Loucy (cell line): ENCODE data around the gene MGLL.

Experiments used
- H2AFZ ChIP-seq: fragments of 200-600 bp; sonication (generic); 2 replicates; pipeline ENCODE4 v1.6.0; 2016; ENCODE audit warnings: antibody characterized with exemption, mild to moderate bottlenecking, low read length, moderate library complexity
- H3F3A ChIP-seq: fragments of 200-600 bp; 2 replicates; pipeline ENCODE4 v1.6.0; 2016; ENCODE audit warnings: antibody characterized with exemption, low read depth, mild to moderate bottlenecking
- H3K27me3 ChIP-seq: fragments of 200-600 bp; sonication (generic); 2 replicates; pipeline ENCODE4 v1.6.1; 2014; ENCODE audit warnings: low read length, mild to moderate bottlenecking; ENCODE audit not compliant: insufficient read depth, poor library complexity, severe bottlenecking
- H3K36me3 ChIP-seq: fragments of 200-600 bp; sonication (generic); 2 replicates; pipeline ENCODE4 v1.6.1; 2016; ENCODE audit warnings: low read length; ENCODE audit not compliant: insufficient read depth
- H3K4me1 ChIP-seq: fragments of 200-600 bp; sonication (generic); 2 replicates; pipeline ENCODE4 v1.5.1; 2014; ENCODE audit warnings: low read length, mild to moderate bottlenecking; ENCODE audit not compliant: insufficient read depth, poor library complexity, severe bottlenecking
- H3K4me2 ChIP-seq: fragments of 200-600 bp; sonication (generic); 2 replicates; pipeline ENCODE4 v1.6.0; 2014; ENCODE audit warnings: antibody characterized with exemption, low read length, low read depth, mild to moderate bottlenecking; ENCODE audit not compliant: poor library complexity, severe bottlenecking
- H3K4me3 ChIP-seq: fragments of 200-600 bp; sonication (generic); 2 replicates; pipeline ENCODE4 v1.5.1; 2014; ENCODE audit warnings: low read length, mild to moderate bottlenecking, mixed read lengths; ENCODE audit not compliant: poor library complexity, severe bottlenecking
- H3K79me2 ChIP-seq: fragments of 200-600 bp; sonication (generic); 2 replicates; pipeline ENCODE4 v1.6.1; 2014; ENCODE audit warnings: low read length; ENCODE audit not compliant: insufficient read depth
- H3K9ac ChIP-seq: fragments of 200-600 bp; sonication (generic); 2 replicates; pipeline ENCODE4 v1.6.0; 2014; ENCODE audit warnings: mild to moderate bottlenecking, low read depth, low read length, moderate library complexity; ENCODE audit not compliant: poor library complexity, severe bottlenecking
- H3K9me2 ChIP-seq: fragments of 200-600 bp; sonication (generic); replicated peaks from 2 replicates; pipeline ENCODE4 v1.6.1; 2016; ENCODE audit warnings: low read depth, low read length, mixed read lengths
- H3K9me3 ChIP-seq: fragments of 200-600 bp; sonication (generic); 2 replicates; pipeline ENCODE4 v1.6.1; 2014; ENCODE audit warnings: mild to moderate bottlenecking, antibody characterized with exemption, low read length, low read depth; ENCODE audit not compliant: insufficient read depth
- H4K20me1 ChIP-seq: fragments of 200-600 bp; sonication (generic); 2 replicates; pipeline ENCODE4 v1.6.0; 2014; ENCODE audit warnings: antibody characterized with exemption, low read length, mild to moderate bottlenecking; ENCODE audit not compliant: insufficient read depth, poor library complexity, severe bottlenecking
- CTCF ChIP-seq: fragments of 200-600 bp; sonication (generic); conservative IDR thresholded peaks from 2 replicates; pipeline ENCODE4 v1.5.1; 2014; ENCODE audit warnings: mild to moderate bottlenecking, antibody characterized with exemption, low read length
- EZH2phosphoT487 ChIP-seq: fragments of 200-600 bp; IDR thresholded peaks from 2 replicates; pipeline ENCODE4 v1.6.1; 2018; ENCODE audit warnings: antibody characterized with exemption, mild to moderate bottlenecking, moderate library complexity, borderline replicate concordance

The MGLL gene

GRCh38 chr3:127674101-127674721 lies 148.1 kb downstream of the MGLL start:
- no peaks in the 10 kb centered on the region for H3K27me3 ChIP-seq
- no peaks in the 10 kb centered on the region for H3K9me2 ChIP-seq
- H3K79me2 ChIP-seq, result peaks cover 21% of the 10 kb centered on the region
- no peak overlapping the region for H3K9ac ChIP-seq
- TF ChIP-seq EZH2phosphoT487, result no peak
- TF ChIP-seq CTCF, result no peak
- no peaks in the 10 kb centered on the region for H3K9me3 ChIP-seq
- H3K4me1 ChIP-seq, result peaks cover 13% of the 10 kb centered on the region
- H4K20me1 ChIP-seq, result no peaks in the 10 kb centered on the region
- no peaks in the 10 kb centered on the region for H3F3A ChIP-seq
- H3K4me3 ChIP-seq, result peak overlapping the region; percentile 96
- no peaks in the 10 kb centered on the region for H3K36me3 ChIP-seq
- peak overlapping the region; percentile 77 for H3K4me2 ChIP-seq
- no peak overlapping the region for H2AFZ ChIP-seq

GRCh38 chr3:127673191-127674100 lies 148.9 kb downstream of the MGLL start:
- Histone ChIP-seq H3K4me3 (peak overlapping the region; percentile 96), H2AFZ (peak overlapping the region; percentile 88; the same call in 1 of the 2 replicates), H3K9ac (peak overlapping the region; percentile 65), H3K4me2 (peak overlapping the region; percentile 77), H3K36me3 (no peaks in the 10 kb centered on the region), H3K9me2 (no peaks in the 10 kb centered on the region), H3K9me3 (no peaks in the 10 kb centered on the region), H3K27me3 (no peaks in the 10 kb centered on the region), H3K79me2 (peaks cover 21% of the 10 kb centered on the region), H3K4me1 (peaks cover 13% of the 10 kb centered on the region), H3F3A (no peaks in the 10 kb centered on the region), H4K20me1 (no peaks in the 10 kb centered on the region)
- no peak for TF ChIP-seq EZH2phosphoT487
- no peak for TF ChIP-seq CTCF

GRCh38 chr3:127672429-127673190 lies 149.7 kb downstream of the MGLL start, which contains the start of gene ABTB1:
Gene ABTB1 (plus strand): TSS chr3:127672952. CDS start chr3:127673026, 74 bp downstream.
- peak within 1 kb of the TSS; percentile 88 for H2AFZ ChIP-seq
- H3K27me3 ChIP-seq, result no peaks in the 10 kb centered on the region
- H3K9me2 ChIP-seq, result no peaks in the 10 kb centered on the region
- TF ChIP-seq CTCF (no peak), EZH2phosphoT487 (no peak)
- H4K20me1 ChIP-seq, result no peaks in the 10 kb centered on the region
- H3K4me1 ChIP-seq, result peaks cover 13% of the 10 kb centered on the region
- H3K79me2 ChIP-seq, result peaks cover 21% of the 10 kb centered on the region
- H3K36me3 ChIP-seq, result no peaks in the 10 kb centered on the region
- peak within 1 kb of the TSS; percentile 99 for H3K9ac ChIP-seq
- no peaks in the 10 kb centered on the region for H3F3A ChIP-seq
- peak within 1 kb of the TSS; percentile 78 for H3K4me2 ChIP-seq
- H3K9me3 ChIP-seq, result no peaks in the 10 kb centered on the region
- peak within 1 kb of the TSS; percentile 96 for H3K4me3 ChIP-seq
